HEK293T (cell line): Measurements from ENCODE around the gene ETF1.

Experiments used
- CTCF ChIA-PET: fragments of 350-600 bp; formaldehyde crosslinking; extraction: SDS; loops from one replicate; lab custom pipeline; 2021; ENCODE audit warnings: antibody characterized with exemption, inconsistent platforms; lab: Yijun Ruan, JAX
- POLR2A ChIA-PET: fragments of 350-600 bp; formaldehyde crosslinking; extraction: SDS; loops from one replicate; lab custom pipeline; 2020; ENCODE audit warnings: antibody characterized with exemption, inconsistent platforms; lab: Yijun Ruan, JAX
- DNase-seq: peaks from one replicate; pipeline ENCODE4 v3.0.0; 2012; ENCODE audit warnings: mixed read lengths; ENCODE audit errors: extremely low spot score
- ARNT ChIP-seq: fragments of 450-650 bp; IDR thresholded peaks from 2 replicates; pipeline ENCODE4 v1.6.1; 2017; ENCODE audit warnings: mild to moderate bottlenecking
- BHLHE40 ChIP-seq: fragments of 450-650 bp; IDR thresholded peaks from 2 replicates; pipeline ENCODE4 v1.6.1; 2016; ENCODE audit warnings: mild to moderate bottlenecking, moderate library complexity, borderline replicate concordance
- CTBP1 ChIP-seq: fragments of 450-650 bp; IDR thresholded peaks from 2 replicates; pipeline ENCODE4 v1.6.1; 2016; ENCODE audit warnings: borderline replicate concordance
- ELF4 ChIP-seq: fragments of 450-650 bp; IDR thresholded peaks from 2 replicates; pipeline ENCODE4 v1.6.1; 2017; ENCODE audit warnings: antibody characterized with exemption
- FOXA1 ChIP-seq: fragments of 450-650 bp; IDR thresholded peaks from 2 replicates; pipeline ENCODE4 v1.6.1; 2016; ENCODE audit warnings: mild to moderate bottlenecking
- FOXK2 ChIP-seq: fragments of 450-650 bp; IDR thresholded peaks from 2 replicates; pipeline ENCODE4 v1.6.1; 2016; ENCODE audit warnings: mild to moderate bottlenecking
- FOXM1 ChIP-seq: fragments of 450-650 bp; IDR thresholded peaks from 2 replicates; pipeline ENCODE4 v1.6.1; 2017; ENCODE audit warnings: mild to moderate bottlenecking, borderline replicate concordance
- HDGF ChIP-seq: fragments of 450-650 bp; IDR thresholded peaks from 2 replicates; pipeline ENCODE4 v1.6.1; 2017; ENCODE audit warnings: antibody characterized with exemption, borderline replicate concordance
- L3MBTL2 ChIP-seq: fragments of 450-650 bp; conservative IDR thresholded peaks from 2 replicates; pipeline ENCODE4 v1.6.1; 2016; ENCODE audit warnings: mild to moderate bottlenecking
- LEF1 ChIP-seq: fragments of 450-650 bp; IDR thresholded peaks from 2 replicates; pipeline ENCODE4 v1.6.1; 2017; ENCODE audit warnings: mild to moderate bottlenecking, borderline replicate concordance
- NFRKB ChIP-seq: fragments of 450-650 bp; IDR thresholded peaks from 2 replicates; pipeline ENCODE4 v1.6.1; 2016; ENCODE audit warnings: mild to moderate bottlenecking, moderate library complexity
- PKNOX1 ChIP-seq: fragments of 450-650 bp; IDR thresholded peaks from 2 replicates; pipeline ENCODE4 v1.6.1; 2016
- SP1 ChIP-seq: fragments of 450-650 bp; IDR thresholded peaks from 2 replicates; pipeline ENCODE4 v1.6.1; 2017
- SUZ12 ChIP-seq: fragments of 450-650 bp; IDR thresholded peaks from 2 replicates; pipeline ENCODE4 v1.6.1; 2016; ENCODE audit warnings: mild to moderate bottlenecking
- TARDBP ChIP-seq: fragments of 450-650 bp; IDR thresholded peaks from 2 replicates; pipeline ENCODE4 v1.6.1; 2016
- ZNF384 ChIP-seq: fragments of 450-650 bp; IDR thresholded peaks from 2 replicates; pipeline ENCODE4 v1.6.1; 2016

ETF1 gene

DNA sequence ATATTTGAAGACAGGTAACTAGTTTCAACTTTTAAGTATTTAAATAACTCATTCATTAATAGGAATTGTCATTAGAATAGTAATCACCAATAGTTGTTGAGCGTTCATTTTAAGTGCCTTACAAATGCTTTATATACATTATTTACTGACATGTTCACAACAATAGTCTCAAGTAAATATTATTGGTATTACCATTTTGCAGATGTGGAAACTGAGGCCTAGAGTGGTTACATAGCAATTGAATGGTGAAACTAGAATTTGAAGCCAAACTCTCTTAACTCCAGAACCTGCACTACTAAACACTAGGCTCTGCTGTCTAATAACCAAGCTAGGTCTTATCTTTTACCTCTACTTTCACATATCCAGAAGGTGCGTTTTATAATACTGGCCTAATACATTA is 37.0 kb upstream of the ETF1 start:
- DNase-seq = no peak
- ChIA-PET POLR2A (no interaction called here), CTCF (interaction anchor here (0.7 to 1.5 kb wide), 11 partner anchors 8 to 692 kb away, joined by 3 to 9 read pairs (median 4); no protein-coding TSS in a partner anchor)
- no peak for TF ChIP-seq LEF1
- no peak for TF ChIP-seq ZNF384
- no peak for TF ChIP-seq FOXA1
- no peak for TF ChIP-seq FOXM1
- no peak for TF ChIP-seq HDGF
- TF ChIP-seq BHLHE40 = no peak
- TF ChIP-seq TARDBP = no peak
- no peak for TF ChIP-seq FOXK2
- no peak for TF ChIP-seq L3MBTL2
- TF ChIP-seq SUZ12 = no peak
- no peak for TF ChIP-seq SP1

GRCh38 chr5:138579517-138579863 is 36.5 kb upstream of the ETF1 start:
- no peak for DNase-seq
- ChIA-PET POLR2A (interaction anchor here (0.5 to 0.6 kb wide), 2 partner anchors 32 to 860 kb away, joined by 3 read pairs; partner anchors contain the start of gene DNAJC18), CTCF (interaction anchor here (0.5 to 1.5 kb wide), 19 partner anchors 9 to 1311 kb away, joined by 3 to 9 read pairs (median 4); no protein-coding TSS in a partner anchor)
- TF ChIP-seq BHLHE40 (no peak), ARNT (no peak), FOXA1 (no peak), FOXM1 (no peak), CTBP1 (no peak), L3MBTL2 (no peak), SUZ12 (no peak), LEF1 (no peak), SP1 (no peak), TARDBP (no peak), NFRKB (no peak)

DNA sequence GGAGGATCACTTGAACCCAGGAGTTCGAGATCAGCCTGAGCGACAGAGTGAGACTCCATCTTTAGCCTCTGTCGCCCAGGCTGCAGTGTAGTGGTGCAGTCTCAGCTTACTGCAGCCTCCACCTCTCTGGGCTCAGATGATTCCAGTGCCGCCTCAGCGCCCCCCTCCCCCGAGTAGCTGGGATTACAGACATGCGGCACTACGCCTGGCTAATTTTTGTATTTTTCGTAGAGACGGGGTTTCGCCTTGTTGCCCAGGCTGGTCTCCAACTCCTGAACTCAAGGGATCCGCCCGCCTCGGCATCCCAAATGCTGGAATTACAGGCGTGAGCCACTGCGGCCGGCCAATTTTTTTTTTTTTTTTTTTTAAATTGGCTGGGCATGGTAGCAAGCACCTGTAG is 34.4 kb upstream of the ETF1 start:
- ChIA-PET CTCF (interaction anchor here (0.6 to 1.1 kb wide), 2 partner anchors 33 to 779 kb away, joined by 3 to 4 read pairs; no protein-coding TSS in a partner anchor), POLR2A (no interaction called here)
- TF ChIP-seq ARNT (no peak), LEF1 (no peak)
- DNase-seq = no peak

GRCh38 chr5:138575194-138576015 is 32.4 kb upstream of the ETF1 start, which contains the start of gene HSPA9:
HSPA9 (minus strand) TSS chr5:138575401; CDS start chr5:138575318, 83 bp downstream.
- DNase-seq = peak; percentile 98
- CTCF ChIA-PET = interaction anchor here (0.9 kb wide), 1 partner anchor 222 kb away, joined by 3 read pairs; no protein-coding TSS in a partner anchor
- POLR2A ChIA-PET = interaction anchor here (0.6 to 4.4 kb wide), 39 partner anchors 9 to 848 kb away, joined by 3 to 31 read pairs (median 4); partner anchors contain the start of genes CTNNA1, EGR1 and ETF1
- TF ChIP-seq FOXK2 = no peak
- no peak for TF ChIP-seq SP1
- no peak for TF ChIP-seq ARNT
- TF ChIP-seq ELF4 = peak; percentile 72
- peak; percentile 32; the same call in 1 of the 2 replicates for TF ChIP-seq CTBP1
- TF ChIP-seq HDGF = no peak
- TF ChIP-seq L3MBTL2 = peak; percentile 96
- peak; percentile 82 for TF ChIP-seq FOXM1
- no peak for TF ChIP-seq SUZ12
- TF ChIP-seq TARDBP = 0 out of 2 replicates have a peak, but pooled peaks have one; percentile 67
- no peak for TF ChIP-seq BHLHE40
- no peak; the same call in 1 of the 2 replicates for TF ChIP-seq LEF1
- no peak for TF ChIP-seq ZNF384
- no peak for TF ChIP-seq NFRKB
- peak; percentile 58; the same call in 1 of the 2 replicates for TF ChIP-seq PKNOX1
- no peak for TF ChIP-seq FOXA1

GRCh38 chr5:138574744-138575193 is 31.7 kb upstream of the ETF1 start:
- ChIA-PET CTCF (no interaction called here), POLR2A (interaction anchor here (0.7 to 4.4 kb wide), 13 partner anchors 9 to 849 kb away, joined by 3 to 31 read pairs (median 6); partner anchors contain the start of genes CTNNA1 and ETF1)
- no peak for DNase-seq
- TF ChIP-seq ELF4 = no peak
- no peak for TF ChIP-seq CTBP1
- TF ChIP-seq SUZ12 = no peak
- TF ChIP-seq FOXM1 = no peak
- no peak for TF ChIP-seq L3MBTL2
- no peak for TF ChIP-seq LEF1
- TF ChIP-seq NFRKB = no peak
- TF ChIP-seq FOXA1 = no peak
- TF ChIP-seq SP1 = no peak
- no peak for TF ChIP-seq TARDBP
- no peak for TF ChIP-seq HDGF
- TF ChIP-seq PKNOX1 = no peak
- TF ChIP-seq ZNF384 = no peak
- no peak for TF ChIP-seq BHLHE40
- TF ChIP-seq FOXK2 = no peak
- TF ChIP-seq ARNT = no peak
